ENCODE results near the gene OSM.
A peak's percentile ranks its signal among the peaks of the same experiment; 100 is the strongest.

DNA sequence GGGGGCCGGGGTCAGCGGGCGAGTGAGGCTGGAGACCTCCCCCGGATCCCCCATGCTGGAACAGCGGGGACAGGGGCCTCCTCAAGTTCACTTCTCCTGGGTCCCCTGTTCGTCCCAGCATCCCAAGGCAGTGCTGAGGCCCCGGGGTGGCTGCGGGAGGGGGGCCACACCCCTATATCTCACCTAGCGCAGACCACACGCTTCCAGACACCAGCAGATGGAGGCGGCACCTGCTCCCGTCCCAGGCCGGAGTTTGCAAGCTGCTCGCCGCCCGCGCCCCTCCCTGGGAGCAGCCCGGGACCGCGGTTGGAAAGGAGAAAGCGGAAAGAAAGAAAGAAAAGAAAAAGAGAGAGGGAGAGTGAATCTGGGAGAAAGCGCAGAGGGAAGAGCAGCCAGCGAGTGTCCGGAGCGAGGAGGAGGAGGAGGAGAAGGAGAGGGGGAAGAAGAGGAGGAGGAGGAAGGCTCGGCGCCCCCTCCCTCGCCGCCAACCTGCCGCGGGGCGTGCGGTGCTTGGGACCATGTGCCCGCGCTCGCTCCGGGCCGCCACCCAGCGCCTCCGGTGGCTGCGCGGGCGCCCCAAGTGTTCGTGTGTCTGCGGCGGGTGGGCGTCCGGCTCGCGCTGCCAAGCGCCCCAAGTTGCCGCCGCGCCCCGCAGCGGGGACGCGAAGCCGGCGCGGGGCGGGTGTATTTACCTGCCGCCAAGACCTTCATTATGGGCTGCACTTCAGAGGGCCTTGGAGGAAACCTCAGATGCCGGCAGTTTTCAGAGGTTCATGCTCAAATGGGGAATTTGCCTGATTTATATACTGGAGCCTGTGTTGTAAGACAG lies 20.5 kb downstream of the OSM start, which contains the start of gene LIF:
- TF ChIP-seq CTCF (IDR thresholded peaks at IDR 0.05; ENCODE audit: low read depth, low read length) (peak; percentile 34; the same call in 1 of the 2 replicates), EZH2phosphoT487 (IDR thresholded peaks at IDR 0.05; ENCODE audit: low read depth) (no peak)

All from OCI-LY3 (cell line).